G401 (cell line): ENCODE measurements around the gene PPP1R16B. TPM values are rescaled to one million over a fixed set of nuclear protein-coding genes. Genes with fewer than 3 reads are reported as not detected.
"Not testable (repeated sequence)": the region's sequence is repeated elsewhere in the genome, so short reads cannot be mapped to it uniquely, and the experiment has no call there.

Source experiments
- DNase-seq: peaks from one replicate; pipeline ENCODE4 v3.0.0-alpha.2; 2015; ENCODE audit warnings: low spot score
- in situ Hi-C: cut with HindIII; loops from 2 replicates; pipeline ENCODE4 v1.10.0; 2016; ENCODE audit warnings: low sequenced_read_pairs, mixed read lengths
- total RNA-seq: library from RNA; depleted of rRNA; stranded (reverse); fragments of >200 nt; shearing (Covaris generic); gene quantifications from 2 replicates; pipeline ENCODE4 v1.2.3, GENCODE V29; 2014

The PPP1R16B gene
- total RNA-seq, 1 experiment from 2014 or later: not detected

- no peak for DNase-seq
- in situ Hi-C loops: no loop called here
These were observed 135.1 kb downstream of the PPP1R16B start for GRCh38 chr20:38940644-38941043.

DNA sequence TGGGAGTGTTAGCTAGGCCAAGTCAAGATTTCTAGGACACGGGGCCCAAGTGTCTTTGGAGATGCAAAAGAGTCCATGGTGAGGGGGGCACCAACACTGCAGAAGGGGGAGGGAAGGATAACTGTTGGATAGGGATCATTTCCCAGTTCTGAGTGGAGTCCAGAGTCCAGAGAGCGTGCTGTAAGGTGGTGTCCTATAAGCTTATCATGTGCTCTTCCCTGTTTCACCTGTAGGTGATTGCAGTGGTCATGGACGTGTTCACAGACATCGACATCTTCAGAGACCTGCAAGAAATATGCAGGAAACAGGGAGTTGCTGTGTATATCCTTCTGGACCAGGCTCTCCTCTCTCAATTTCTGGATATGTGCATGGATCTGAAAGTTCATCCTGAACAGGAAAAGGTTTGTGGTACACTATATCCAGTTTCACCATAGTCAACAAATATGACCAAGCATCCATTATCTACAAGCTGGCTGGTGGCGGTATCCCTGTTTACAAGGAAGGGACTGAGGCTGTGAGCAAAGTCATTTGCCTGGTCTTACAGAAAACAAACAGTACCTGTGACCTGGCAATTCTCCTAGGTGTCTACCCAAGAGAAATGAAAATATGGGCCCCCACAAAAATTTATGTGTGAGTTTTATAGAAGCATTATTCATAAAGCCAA lies 136.4 kb downstream of the PPP1R16B start:
- in situ Hi-C loops: no loop called here
- DNase-seq: no peak

DNA sequence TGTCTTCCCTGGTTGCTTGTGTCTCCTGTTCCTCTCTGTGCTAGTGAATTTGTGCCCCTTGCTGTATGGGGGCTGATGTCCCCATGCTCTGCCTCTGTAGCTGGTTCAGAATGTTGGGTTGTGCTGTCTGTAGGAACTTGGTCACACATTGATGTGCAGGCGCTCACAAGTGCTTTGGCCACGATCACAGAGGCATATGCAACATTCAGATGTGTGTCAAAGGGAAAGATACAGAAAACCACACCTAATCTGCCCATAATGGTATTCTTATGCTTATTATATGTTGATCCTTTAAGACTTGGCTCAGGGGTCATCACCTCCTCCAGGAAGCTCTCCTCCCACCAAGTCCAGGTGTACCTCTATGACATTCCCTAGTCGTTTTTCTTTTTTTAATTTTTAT lies 139.5 kb downstream of the PPP1R16B start:
- DNase-seq: no peak
- in situ Hi-C loops: no loop called here

DNA sequence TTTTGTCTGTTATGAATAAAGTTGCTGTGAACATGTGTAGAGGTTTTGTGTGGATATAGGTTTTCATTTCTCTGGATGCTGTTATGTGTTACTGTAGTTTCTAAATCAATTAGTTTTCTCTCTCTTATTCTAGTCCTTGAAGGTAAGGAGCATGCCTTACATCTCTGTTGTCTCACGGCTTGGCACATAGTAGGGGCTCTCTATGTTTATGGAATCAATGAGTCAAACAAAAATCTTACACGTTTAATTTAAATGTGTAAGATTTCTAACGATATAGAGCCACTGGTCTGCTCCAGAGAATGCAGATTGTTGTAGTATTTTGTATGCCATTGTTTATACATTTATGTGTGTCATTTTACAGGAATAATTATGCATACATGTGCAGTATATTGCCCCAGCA lies 141.3 kb downstream of the PPP1R16B start:
- DNase-seq: no peak
- in situ Hi-C loops: no loop called here

DNA sequence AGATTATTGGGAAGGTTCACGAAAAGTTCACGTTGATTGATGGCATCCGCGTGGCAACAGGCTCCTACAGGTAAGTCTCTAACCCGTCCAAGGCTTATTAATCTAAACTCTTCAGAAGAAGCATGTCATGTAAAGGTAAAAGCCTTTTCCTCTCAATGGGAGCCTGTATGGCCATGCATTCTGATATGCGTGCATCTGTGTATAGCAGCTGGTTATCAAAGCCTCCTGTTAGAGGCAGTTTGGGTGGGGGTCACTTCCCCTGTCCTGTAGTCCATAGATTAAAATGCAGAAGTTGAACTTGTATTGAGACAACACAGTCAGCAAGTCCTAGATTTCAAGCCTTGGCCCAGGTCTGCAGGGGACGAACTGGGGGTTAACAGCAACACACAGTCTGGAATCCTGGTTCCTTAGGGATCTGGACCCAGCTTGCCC lies 142.4 kb downstream of the PPP1R16B start:
- in situ Hi-C loops: no loop called here
- no peak for DNase-seq

DNA sequence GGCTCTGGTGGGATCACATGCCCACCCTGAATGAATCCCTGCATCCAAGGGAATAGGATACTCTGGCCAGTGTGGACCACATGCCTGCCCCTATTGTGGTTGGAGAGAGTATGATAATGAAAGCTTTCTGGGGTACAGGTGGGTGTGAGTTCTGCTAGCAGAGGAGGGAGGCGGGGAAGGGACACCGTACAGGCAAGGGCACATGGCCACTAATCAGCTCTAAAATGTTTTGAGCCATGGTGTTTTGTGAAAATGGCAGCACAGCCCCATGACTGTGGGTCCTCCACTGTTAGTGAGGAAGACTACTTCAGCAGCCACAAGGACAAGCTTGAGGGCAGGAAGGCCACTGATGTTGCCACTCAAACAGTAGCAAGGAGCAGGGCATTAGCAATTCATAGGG lies 144.8 kb downstream of the PPP1R16B start:
- no peak for DNase-seq
- in situ Hi-C loops: no loop called here

GRCh38 chr20:38951611-38952010 lies 146.1 kb downstream of the PPP1R16B start:
- no peak for DNase-seq
- in situ Hi-C loops: no loop called here

DNA sequence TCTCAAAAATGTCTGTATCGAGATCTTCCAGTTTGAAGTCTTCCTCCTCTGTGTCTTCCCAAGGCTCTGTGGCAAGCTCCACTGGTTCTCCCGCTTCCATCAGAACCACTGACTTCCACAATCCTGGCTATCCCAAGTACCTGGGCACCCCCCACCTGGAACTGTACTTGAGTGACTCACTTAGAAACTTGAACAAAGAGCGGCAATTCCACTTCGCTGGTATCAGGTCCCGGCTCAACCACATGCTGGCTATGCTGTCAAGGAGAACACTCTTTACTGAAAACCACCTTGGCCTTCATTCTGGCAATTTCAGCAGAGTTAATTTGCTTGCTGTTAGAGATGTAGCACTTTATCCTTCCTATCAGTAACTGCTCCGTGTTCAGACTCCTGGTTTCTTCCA lies 146.7 kb downstream of the PPP1R16B start:
- no peak for DNase-seq
- in situ Hi-C loops: no loop called here

- DNase-seq: no peak
- in situ Hi-C loops: no loop called here
These were observed 148.3 kb downstream of the PPP1R16B start for GRCh38 chr20:38953630-38954340.

GRCh38 chr20:38957235-38957876 lies 151.9 kb downstream of the PPP1R16B start:
- in situ Hi-C loops: no loop called here
- DNase-seq: no peak

GRCh38 chr20:38957915-38958485 lies 152.5 kb downstream of the PPP1R16B start:
- no peak for DNase-seq
- in situ Hi-C loops: no loop called here

- DNase-seq, in situ Hi-C loops: not testable (repeated sequence)
These were observed 154.7 kb downstream of the PPP1R16B start for GRCh38 chr20:38960187-38960687.

DNA sequence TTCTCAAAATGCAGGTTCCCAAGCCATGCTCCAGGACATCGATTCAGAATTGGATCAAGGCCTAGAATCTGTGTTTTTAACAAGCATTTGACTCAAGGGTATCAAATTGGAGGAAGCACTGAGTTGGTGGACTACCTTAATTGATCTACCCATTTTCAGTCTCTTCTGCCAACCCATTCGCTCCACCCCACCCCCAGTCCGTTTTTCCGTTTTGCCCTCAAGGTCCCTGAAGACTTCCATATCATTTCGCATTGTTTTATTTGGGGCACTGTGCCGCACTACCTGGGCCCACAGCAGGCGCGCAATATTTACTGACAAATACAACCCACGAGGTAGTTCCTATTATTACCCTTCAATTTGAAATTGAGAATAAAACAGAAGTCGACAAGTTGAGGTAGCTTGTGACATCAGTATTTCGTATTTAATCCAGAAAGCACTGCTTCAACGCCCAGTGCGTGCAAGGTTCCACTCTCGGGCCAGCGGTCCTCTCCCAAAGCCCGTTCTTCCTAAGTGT lies 156.1 kb downstream of the PPP1R16B start:
- no peak for DNase-seq

DNA sequence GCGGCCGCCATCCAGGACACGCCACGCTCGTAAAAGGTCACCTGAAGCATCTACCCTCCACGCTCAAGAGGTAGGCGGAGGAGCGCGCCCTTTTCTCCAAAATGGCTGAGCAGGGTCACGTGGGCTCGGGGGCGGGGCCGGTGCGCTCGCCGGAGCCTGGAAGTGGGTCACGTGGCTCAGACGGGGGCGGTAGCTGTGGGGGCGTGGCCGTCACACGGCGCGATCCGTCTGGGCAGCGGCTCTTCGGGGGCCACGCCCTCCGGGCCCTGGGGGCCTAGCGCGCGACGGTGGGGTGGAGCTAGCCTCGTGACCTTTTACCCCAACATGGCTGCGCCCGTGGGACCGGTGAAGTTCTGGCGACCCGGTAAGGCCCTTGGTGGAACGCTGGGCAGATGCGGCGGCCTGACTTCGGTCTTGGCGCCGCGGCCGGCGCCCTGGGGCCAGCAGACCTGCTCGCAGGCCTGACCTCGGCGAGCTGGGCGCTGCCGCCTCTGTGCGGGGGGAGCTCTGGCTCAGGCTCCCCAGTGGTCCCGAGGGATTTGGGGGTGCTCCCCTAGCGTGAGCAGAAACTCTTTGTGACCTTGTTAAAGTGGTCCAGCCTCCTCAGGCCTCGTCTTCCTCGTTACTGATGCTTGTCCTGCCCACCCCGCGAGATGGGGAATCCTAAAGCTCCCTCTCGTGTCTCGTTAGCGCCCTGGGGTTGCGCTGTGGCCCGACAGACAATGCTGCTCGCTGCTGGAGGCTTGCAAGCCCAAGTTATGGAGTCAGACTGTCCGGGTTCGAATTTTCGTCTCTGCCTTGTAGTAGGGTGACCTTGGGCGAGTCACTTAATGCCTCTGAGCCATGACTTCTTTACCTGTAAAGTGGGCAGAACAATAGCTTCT lies 156.8 kb downstream of the PPP1R16B start, which contains the start of gene DHX35:
TSS of gene DHX35 (plus strand) at position 301 of the 884 bp plus-strand sequence. CDS start at position 325, 24 bp downstream.
- in situ Hi-C loops: no loop called here
- DNase-seq: peak; percentile 98

More for the DNA sequence above, 156.1 kb downstream of the PPP1R16B start:
- in situ Hi-C loops: no loop called here

DNA sequence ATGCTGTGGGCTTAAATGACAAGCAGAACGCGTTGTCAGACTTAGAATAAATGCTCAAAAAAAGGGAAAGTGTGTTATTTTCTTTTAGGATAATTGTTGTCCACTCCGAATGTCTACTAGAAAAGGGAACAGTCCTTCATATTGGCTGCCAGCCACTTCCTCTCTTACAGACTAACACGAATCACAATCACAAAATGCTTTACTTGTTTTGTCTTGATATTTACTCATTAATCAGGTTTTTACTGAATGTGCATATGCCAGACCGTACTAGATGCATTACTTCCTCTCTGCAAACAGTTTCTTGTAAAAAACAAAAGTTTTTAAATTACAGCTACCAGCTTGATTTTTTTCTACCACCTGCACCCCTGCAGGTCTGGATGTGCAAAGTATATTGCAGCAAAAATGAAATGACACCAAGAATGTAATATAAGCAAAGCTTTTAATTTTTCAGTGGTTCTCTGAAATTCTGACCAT lies 157.5 kb downstream of the PPP1R16B start:
- DNase-seq: peak; percentile 19
- in situ Hi-C loops: no loop called here

GRCh38 chr20:38963745-38964144 lies 158.2 kb downstream of the PPP1R16B start:
- in situ Hi-C loops: no loop called here
- DNase-seq: no peak

- no peak for DNase-seq
- in situ Hi-C loops: no loop called here
These were observed 159.8 kb downstream of the PPP1R16B start for GRCh38 chr20:38965264-38965663.

- DNase-seq: no peak
- in situ Hi-C loops: no loop called here
These were observed 162.6 kb downstream of the PPP1R16B start for GRCh38 chr20:38968090-38968489.
